K562 (cell line): Measurements from ENCODE around the gene SCUBE1. TPM values are rescaled to one million over a fixed set of nuclear protein-coding genes. Genes with fewer than 3 reads are reported as not detected.

Experiments used
- ATAC-seq: fragments of 200-7000 bp; cut with Tn5 transposase; 3 replicates; pipeline ENCODE4 v1.9.1; 2020; ENCODE audit warnings: moderate library complexity
- BruUV-seq: library from RNA; stranded (reverse); fragments of 400-500 nt; replicated peaks from 2 replicates; lab custom pipeline; 2021; lab: Mats Ljungman, UMichigan
- CTCF ChIA-PET: fragments of 300-600 bp; formaldehyde crosslinking; extraction: SDS; loops from one replicate; lab custom pipeline; 2021; ENCODE audit warnings: low intra/inter-chr PET ratio; lab: Yijun Ruan, JAX
- POLR2A ChIA-PET: fragments of 300-600, 350-650 bp; sonication (Branson Sonifier 250); formaldehyde crosslinking; extraction: SDS; loops from one replicate; lab custom pipeline; 2021; ENCODE audit warnings: antibody characterized with exemption, inconsistent platforms; lab: Yijun Ruan, JAX
- DNase-seq, 4 experiments: peaks; one replicate each; pipeline versions ENCODE4 v3.0.0 to v3.0.0-alpha.2; 2011 to 2018; ENCODE audit warnings: low spot score in 3 of 4, mixed read lengths in 3 of 4; ENCODE audit errors: extremely low read depth in 1 of 4
- FAIRE-seq: peaks from 2 replicates; lab custom pipeline; 2011; peaks lifted over from hg19 to GRCh38; lab: Jason Lieb, UNC
- H2AFZ ChIP-seq: 2 replicates; pipeline ENCODE4 v1.6.0; 2011; ENCODE audit warnings: low read depth, low read length, control low read depth, inconsistent platforms
- H3K27ac ChIP-seq: fragments of 200-600 bp; 3 replicates; pipeline ENCODE4 v1.8.0; 2011; ENCODE audit warnings: low read depth, mild to moderate bottlenecking, control low read depth, inconsistent platforms, low read length, moderate library complexity, mixed read lengths; ENCODE audit errors: extremely low read depth
- H3K27me3 ChIP-seq, 2 experiments: fragments of 300-600 bp in 1 of 2; 2 replicates in 1 of 2; 3 replicates in 1 of 2; pipeline versions ENCODE4 v1.6.0 to v1.8.0; 2011; ENCODE audit warnings: inconsistent platforms in 2 of 2, low read length in 2 of 2, mild to moderate bottlenecking in 1 of 2, mixed read lengths in 1 of 2, moderate library complexity in 1 of 2; ENCODE audit not compliant: control insufficient read depth in 2 of 2, insufficient read depth in 2 of 2
- H3K36me3 ChIP-seq: fragments of 300-600 bp; 3 replicates; pipeline ENCODE4 v1.8.0; 2011; ENCODE audit warnings: mild to moderate bottlenecking, low read length, inconsistent platforms; ENCODE audit not compliant: control insufficient read depth, insufficient read depth
- H3K4me1 ChIP-seq, 2 experiments: fragments of 200-600 bp in 1 of 2; replicated peaks in 1 of 2; 2 replicates in 1 of 2; 3 replicates in 1 of 2; pipeline versions ENCODE4 v1.5.1 to v1.8.0; 2011; ENCODE audit warnings: inconsistent platforms in 2 of 2, low read length in 2 of 2, mild to moderate bottlenecking in 1 of 2, mixed read lengths in 1 of 2, moderate library complexity in 1 of 2; ENCODE audit not compliant: control insufficient read depth in 2 of 2, insufficient read depth in 2 of 2
- H3K4me2 ChIP-seq: 2 replicates; pipeline ENCODE4 v1.6.1; 2011; ENCODE audit warnings: low read length, control low read depth, inconsistent platforms, mixed read lengths; ENCODE audit not compliant: insufficient read depth
- H3K4me3 ChIP-seq: fragments of 200-600 bp; sonication (generic), shearing (Covaris generic); 2 replicates; pipeline ENCODE4 v1.5.1; 2016; ENCODE audit warnings: control low read depth, inconsistent platforms
- H3K79me2 ChIP-seq: fragments of 200-600 bp; 3 replicates; pipeline ENCODE4 v1.8.0; 2011; ENCODE audit warnings: low read length, inconsistent platforms; ENCODE audit not compliant: control insufficient read depth, insufficient read depth
- H3K9ac ChIP-seq, 2 experiments: 2 replicates each; pipeline versions ENCODE4 v1.6.0 to v1.6.1; 2011; ENCODE audit warnings: low read depth in 2 of 2, low read length in 2 of 2, control low read depth in 1 of 2, inconsistent platforms in 1 of 2, mild to moderate bottlenecking in 1 of 2, mixed read lengths in 1 of 2; ENCODE audit not compliant: insufficient read depth in 1 of 2
- H3K9me1 ChIP-seq: one replicate; pipeline ENCODE4 v1.6.0; 2011; ENCODE audit warnings: inconsistent platforms, mild to moderate bottlenecking, low read length, moderate library complexity; ENCODE audit not compliant: control insufficient read depth, insufficient read depth
- H3K9me3 ChIP-seq: replicated peaks from 2 replicates; pipeline ENCODE4 v1.5.1; 2011; ENCODE audit warnings: low read depth, low read length, inconsistent platforms; ENCODE audit not compliant: control insufficient read depth, insufficient read depth
- H4K20me1 ChIP-seq: replicated peaks from 2 replicates; pipeline ENCODE4 v1.6.1; 2011; ENCODE audit warnings: low read length, inconsistent platforms, mixed read lengths; ENCODE audit not compliant: control insufficient read depth, insufficient read depth
- BRF2 ChIP-seq: IDR thresholded peaks from 3 replicates; pipeline ENCODE4 v1.6.1; 2011; ENCODE audit warnings: borderline replicate concordance, mild to moderate bottlenecking; ENCODE audit not compliant: insufficient read length, insufficient read depth
- ESRRB ChIP-seq: fragments of 250-450 bp; sonication (Bioruptor Pico); IDR thresholded peaks from 2 replicates; pipeline ENCODE4 v1.5.0; 2020; ENCODE audit warnings: mild to moderate bottlenecking, moderate library complexity, borderline replicate concordance
- L3MBTL2 ChIP-seq: fragments of 450-650 bp; IDR thresholded peaks from 2 replicates; pipeline ENCODE4 v1.6.1; 2016; ENCODE audit warnings: mild to moderate bottlenecking, moderate library complexity
- MAX ChIP-seq: sonication (generic); formaldehyde crosslinking; IDR thresholded peaks from 2 replicates; pipeline ENCODE4 v1.9.0; 2022; ENCODE audit warnings: mild to moderate bottlenecking, missing genetic modification reagents
- NELFE ChIP-seq: IDR thresholded peaks from 2 replicates; pipeline ENCODE4 v1.6.1; 2011; ENCODE audit warnings: mild to moderate bottlenecking; ENCODE audit not compliant: insufficient read depth, insufficient read length
- PHF21A ChIP-seq: fragments of 450-650 bp; IDR thresholded peaks from 2 replicates; pipeline ENCODE4 v1.6.1; 2017; ENCODE audit warnings: low read depth, borderline replicate concordance
- SMAD2 ChIP-seq: fragments of 150-350 bp; IDR thresholded peaks from 2 replicates; pipeline ENCODE4 v1.6.1; 2014; ENCODE audit warnings: low read depth, mild to moderate bottlenecking, low read length
- TOE1 ChIP-seq, 2 experiments: fragments of 450-650 bp in 1 of 2; sonication (generic) in 1 of 2; formaldehyde crosslinking in 1 of 2; IDR thresholded peaks; 2 replicates each; pipeline versions ENCODE4 v1.7.1 to v1.8.0; 2016 to 2022; ENCODE audit warnings: borderline replicate concordance in 2 of 2, mild to moderate bottlenecking in 2 of 2, antibody characterized with exemption in 1 of 2, inconsistent platforms in 1 of 2, low read depth in 1 of 2, missing genetic modification reagents in 1 of 2, moderate library complexity in 1 of 2
- ZNF197 ChIP-seq: fragments of 200-800 bp; sonication (Bioruptor generic); IDR thresholded peaks from 2 replicates; pipeline ENCODE4 v1.6.1; 2016; ENCODE audit warnings: low read depth, missing genetic modification characterization, missing compliant biosample characterization
- ZNF239 ChIP-seq: fragments of 250-450 bp; sonication (Bioruptor Pico); IDR thresholded peaks from 2 replicates; pipeline ENCODE4 v1.4.0; 2020; ENCODE audit warnings: mild to moderate bottlenecking
- WGBS: fragments of 100-300 bp; shearing (Covaris generic); methylation state at CpG from one replicate; pipeline ENCODE4 v1.1.6; 2016; ENCODE audit warnings: low coverage, mixed read lengths; ENCODE audit not compliant: insufficient coverage; ENCODE audit errors: missing lambda C conversion rate; 5-methylcytosine and 5-hydroxymethylcytosine counted together
- in situ Hi-C: fragments of 300-500 bp; cut with MboI; formaldehyde crosslinking; loops from 4 replicates; pipeline ENCODE4 v1.15.0; 2018; ENCODE audit warnings: inconsistent platforms, mixed read lengths
- intact Hi-C: fragments of 100-400 bp; cut with micrococcal nuclease; formaldehyde crosslinking; loops from 2 replicates; pipeline ENCODE4 v1.14.2; 2022
- polyA plus RNA-seq, 8 experiments: library from polyadenylated mRNA; depleted of rRNA in 4 of 8; stranded (reverse) in 5 of 8; unstranded in 3 of 8; fragments of >200 nt; fragmentation: Nextera tagmentation in 2 of 8; fragmentation: Illumina TruSeq in 1 of 8; extraction: Ambion mirVana in 2 of 8; extraction: Trizol in 1 of 8; gene quantifications; 2 replicates each; pipeline versions ENCODE4 v1.2.1 to v1.2.3, GENCODE V29; 2011 to 2014; ENCODE audit warnings: inconsistent platforms in 1 of 8, missing spikeins in 1 of 8
- total RNA-seq, 7 experiments: library from RNA; depleted of rRNA in 6 of 7; stranded (reverse); fragments of >200 nt in 6 of 7; fragmentation: Illumina TruSeq in 2 of 7; extraction: Trizol in 2 of 7; gene quantifications; 2 replicates each; pipeline versions ENCODE4 v1.2.1 to v1.2.3, GENCODE V29; 2011 to 2021; ENCODE audit warnings: low replicate concordance in 1 of 7
- TF ChIP-seq, protein P1 (sequence below): sonication (generic); formaldehyde crosslinking; IDR thresholded peaks from 2 replicates; pipeline ENCODE4 v1.9.0; 2022; ENCODE audit warnings: mild to moderate bottlenecking, missing genetic modification reagents

The SCUBE1 gene
- total and polyA plus RNA-seq, 9 of the 15 experiments (the other 6 are each of a cell fraction or from before 2014, with no cell fraction given): 0.03 to 0.47 (median 0.29) TPM; not detected in 6

DNA sequence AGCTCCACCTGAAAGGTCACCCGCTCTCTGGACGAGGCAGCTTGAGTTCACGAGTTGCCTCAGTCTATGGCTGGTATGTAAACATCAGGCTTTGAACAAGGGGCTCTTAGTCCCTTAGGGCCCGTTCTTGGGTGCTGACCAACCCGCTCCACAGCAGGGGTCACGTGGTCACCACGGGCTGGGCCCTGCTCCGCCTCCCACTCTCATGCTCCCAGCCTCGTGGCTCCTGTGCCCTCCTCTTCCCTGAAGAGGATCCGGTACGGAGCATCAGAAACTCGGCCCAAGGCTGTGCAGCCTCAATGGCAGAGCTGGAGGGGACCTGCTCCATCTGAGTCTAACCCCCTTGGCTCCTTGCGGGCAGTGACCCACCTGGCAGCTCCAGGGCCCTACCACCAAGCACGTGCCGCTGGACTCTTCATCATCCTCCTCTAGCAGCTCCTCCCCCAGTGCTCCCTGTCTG, 102.0 kb downstream of the SCUBE1 start:
- Histone ChIP-seq H4K20me1 (no peaks in the 10 kb centered on the region), H3K9me1 (no peaks in the 10 kb centered on the region), H3K9ac (no peak overlapping the region; a peak in 1 of 4 replicates), H3K4me3 (no peak overlapping the region), H3K79me2 (no peaks in the 10 kb centered on the region), H3K27me3 (peaks cover 0 to 11% of the 10 kb centered on the region in 2 experiments; a peak in 1 of 5 replicates), H3K4me1 (peaks cover 0 to 41% of the 10 kb centered on the region in 2 experiments; a peak in 2 of 5 replicates), H3K4me2 (no peak overlapping the region), H3K9me3 (no peaks in the 10 kb centered on the region), H2AFZ (0 out of 2 replicates have a peak overlapping the region, but pooled peaks have one; percentile 40), H3K27ac (no peak overlapping the region), H3K36me3 (no peaks in the 10 kb centered on the region)
- ChIA-PET POLR2A (interaction anchor here (0.6 kb wide), 2 partner anchors 30 to 364 kb away, joined by 3 read pairs; no protein-coding TSS in a partner anchor), CTCF (interaction anchor here (1.0 kb wide), 1 partner anchor 105 kb away, joined by 3 read pairs; no protein-coding TSS in a partner anchor)
- no TSS peak for BruUV-seq
- ATAC-seq (peak; percentile 77), FAIRE-seq (no peak), DNase-seq (peak; percentile 31 to 77 (median 64))
- 100% methylated on average over 1 of the region's 15 CpGs for WGBS
- in situ Hi-C loops (no loop called here), intact Hi-C loops (no loop called here)
- TF ChIP-seq ESRRB (no peak), TOE1 (IDR thresholded peaks at IDR 0.05; ENCODE audit: borderline replicate concordance) (peak; percentile 83), TOE1 (CRISPR knock-in tag; IDR thresholded peaks at IDR 0.05; ENCODE audit: borderline replicate concordance, low read depth) (no peak), SMAD2 (no peak), NELFE (no peak), PHF21A (no peak), ZNF239 (CRISPR knock-in tag) (no peak), BRF2 (no peak), MAX (CRISPR knock-in tag) (peak; percentile 63; the same call in 1 of the 2 replicates), ZNF197 (CRISPR knock-in tag) (no peak), L3MBTL2 (peak; percentile 61; the same call in 1 of the 2 replicates)
- TF ChIP-seq, protein P1, sequence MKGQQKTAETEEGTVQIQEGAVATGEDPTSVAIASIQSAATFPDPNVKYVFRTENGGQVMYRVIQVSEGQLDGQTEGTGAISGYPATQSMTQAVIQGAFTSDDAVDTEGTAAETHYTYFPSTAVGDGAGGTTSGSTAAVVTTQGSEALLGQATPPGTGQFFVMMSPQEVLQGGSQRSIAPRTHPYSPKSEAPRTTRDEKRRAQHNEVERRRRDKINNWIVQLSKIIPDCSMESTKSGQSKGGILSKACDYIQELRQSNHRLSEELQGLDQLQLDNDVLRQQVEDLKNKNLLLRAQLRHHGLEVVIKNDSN (CRISPR knock-in tag): peak; percentile 83
